ENCODE data around the gene CDCP1.

DNA sequence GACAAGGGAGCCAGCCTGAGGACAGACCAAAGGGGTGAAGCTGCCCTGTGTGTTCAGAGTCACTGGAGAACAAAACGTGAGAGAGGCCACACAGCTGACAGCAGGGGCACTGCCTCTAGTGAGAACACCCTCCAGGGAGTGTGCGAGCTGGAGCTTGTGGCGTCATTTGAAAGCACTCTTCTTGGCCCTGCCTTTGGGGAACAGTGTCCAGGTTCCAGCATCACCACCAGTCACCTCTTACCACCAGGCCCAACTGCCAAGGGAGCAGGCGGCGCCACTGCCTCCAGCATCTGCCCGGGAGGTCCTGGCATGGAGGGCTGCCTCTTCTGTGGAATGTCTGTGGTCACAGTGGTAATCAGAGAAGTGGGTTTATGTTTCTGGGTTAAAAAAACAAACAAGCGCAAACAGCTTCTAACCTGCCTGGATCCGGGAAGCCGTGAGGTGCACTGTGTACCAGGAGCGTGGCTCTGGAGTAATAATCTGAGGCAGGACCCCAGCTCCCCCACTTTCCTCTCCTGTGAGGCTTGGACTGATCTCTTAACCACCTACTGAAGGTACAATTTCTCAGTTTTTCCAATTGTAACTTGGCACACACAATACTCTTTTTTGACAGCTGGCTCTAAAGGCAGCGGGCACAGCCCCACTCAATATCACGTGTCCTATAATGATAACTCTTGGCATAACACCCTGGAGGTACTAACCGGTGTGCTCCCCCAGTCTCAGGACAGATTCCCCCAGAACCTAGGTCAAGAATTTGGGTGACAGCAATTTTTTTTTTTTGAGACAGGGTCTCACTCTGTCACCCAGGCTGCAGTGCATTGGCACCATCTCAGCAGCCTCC is 32.2 kb upstream of the CDCP1 start:
- TF ChIP-seq POLR2A (IDR thresholded peaks at IDR 0.05) (no peak), CTCF (IDR thresholded peaks at IDR 0.05) (no peak)

All from gastroesophageal sphincter (tissue), 3 donors.